Fibroblast of lung (primary cell): ENCODE results near the gene KRT4.

Source experiments
- CTCF ChIP-seq, 2 donors: IDR thresholded peaks in 1 of 2; conservative IDR thresholded peaks in 1 of 2; 1 replicate in 1 of 2; 2 replicates in 1 of 2; pipeline ENCODE4 v1.5.1; 2011 to 2012; ENCODE audit warnings: low read length in 2 of 2, control low read depth in 1 of 2, inconsistent platforms in 1 of 2, low read depth in 1 of 2, mild to moderate bottlenecking in 1 of 2
- EZH2 ChIP-seq: IDR thresholded peaks from 2 replicates; pipeline ENCODE4 v1.5.1; 2012; ENCODE audit warnings: low read length, control low read depth, mild to moderate bottlenecking; ENCODE audit errors: missing control alignments

GRCh38 chr12:52819731-52820510 lies 6.0 kb upstream of the KRT4 start:
- TF ChIP-seq CTCF (conservative IDR thresholded peaks at IDR 0.05 in 1 of 2, IDR thresholded peaks at IDR 0.05 in 1 of 2; ENCODE audit: low read depth in 1 of 2, low read length in 2 of 2) = no peak
- TF ChIP-seq EZH2 = no peak
